GM23338 (cell line): Measurements from ENCODE around the gene AGBL4.

Experiments
- CREB1 ChIP-seq: fragments of 250-450 bp; sonication (Bioruptor Pico); IDR thresholded peaks from 2 replicates; pipeline ENCODE4 v1.5.0; 2020; ENCODE audit warnings: low read depth, mild to moderate bottlenecking, moderate library complexity
- CTCF ChIP-seq, 2 experiments: fragments of 200-600 bp in 1 of 2; sonication (generic) in 1 of 2; conservative IDR thresholded peaks; 2 replicates each; pipeline versions ENCODE4 v1.5.1 to v1.6.1; 2016 to 2017; ENCODE audit warnings: antibody characterized with exemption in 2 of 2, low read depth in 2 of 2, mild to moderate bottlenecking in 2 of 2, moderate library complexity in 1 of 2
- ETS1 ChIP-seq: IDR thresholded peaks from 2 replicates; pipeline ENCODE4 v1.6.1; 2016; ENCODE audit warnings: antibody characterized with exemption
- EZH2 ChIP-seq: fragments of 200-600 bp; sonication (generic); IDR thresholded peaks from one replicate; pipeline ENCODE4 v1.8.0; 2017; ENCODE audit warnings: antibody characterized with exemption, mild to moderate bottlenecking, low read depth; ENCODE audit not compliant: unreplicated experiment
- EZH2phosphoT487 ChIP-seq: fragments of 200-600 bp; sonication (generic); IDR thresholded peaks from one replicate; pipeline ENCODE4 v1.8.1; 2018; ENCODE audit warnings: antibody characterized with exemption; ENCODE audit not compliant: unreplicated experiment
- NANOG ChIP-seq: IDR thresholded peaks from 2 replicates; pipeline ENCODE4 v1.6.1; 2016; ENCODE audit warnings: antibody characterized with exemption, borderline replicate concordance
- POLR2AphosphoS5 ChIP-seq: IDR thresholded peaks from 2 replicates; pipeline ENCODE4 v1.6.1; 2016; ENCODE audit warnings: antibody characterized with exemption, low read depth
- STAT1 ChIP-seq: IDR thresholded peaks from one replicate; pipeline ENCODE4 v1.6.1; 2016; ENCODE audit warnings: antibody characterized with exemption; ENCODE audit not compliant: unreplicated experiment
- ZNF114 ChIP-seq: fragments of 250-450 bp; sonication (Bioruptor Pico); IDR thresholded peaks from 2 replicates; pipeline ENCODE4 v1.5.0; 2020; ENCODE audit warnings: mild to moderate bottlenecking, moderate library complexity
- ZNF331 ChIP-seq: fragments of 250-450 bp; sonication (Bioruptor Pico); IDR thresholded peaks from 2 replicates; pipeline ENCODE4 v1.5.0; 2020; ENCODE audit warnings: low read depth, mild to moderate bottlenecking, moderate library complexity
- TF ChIP-seq, protein P1 (sequence below): IDR thresholded peaks from one replicate; pipeline ENCODE4 v1.6.1; 2018; ENCODE audit warnings: antibody characterized with exemption; ENCODE audit not compliant: unreplicated experiment

- TF ChIP-seq CTCF (conservative IDR thresholded peaks at IDR 0.05; ENCODE audit: low read depth in 2 of 2) = no peak
- no peak for TF ChIP-seq EZH2phosphoT487
- TF ChIP-seq EZH2 = no peak
- TF ChIP-seq POLR2AphosphoS5 = no peak
- no peak for TF ChIP-seq ZNF331 (CRISPR knock-in tag)
- TF ChIP-seq, protein P1, sequence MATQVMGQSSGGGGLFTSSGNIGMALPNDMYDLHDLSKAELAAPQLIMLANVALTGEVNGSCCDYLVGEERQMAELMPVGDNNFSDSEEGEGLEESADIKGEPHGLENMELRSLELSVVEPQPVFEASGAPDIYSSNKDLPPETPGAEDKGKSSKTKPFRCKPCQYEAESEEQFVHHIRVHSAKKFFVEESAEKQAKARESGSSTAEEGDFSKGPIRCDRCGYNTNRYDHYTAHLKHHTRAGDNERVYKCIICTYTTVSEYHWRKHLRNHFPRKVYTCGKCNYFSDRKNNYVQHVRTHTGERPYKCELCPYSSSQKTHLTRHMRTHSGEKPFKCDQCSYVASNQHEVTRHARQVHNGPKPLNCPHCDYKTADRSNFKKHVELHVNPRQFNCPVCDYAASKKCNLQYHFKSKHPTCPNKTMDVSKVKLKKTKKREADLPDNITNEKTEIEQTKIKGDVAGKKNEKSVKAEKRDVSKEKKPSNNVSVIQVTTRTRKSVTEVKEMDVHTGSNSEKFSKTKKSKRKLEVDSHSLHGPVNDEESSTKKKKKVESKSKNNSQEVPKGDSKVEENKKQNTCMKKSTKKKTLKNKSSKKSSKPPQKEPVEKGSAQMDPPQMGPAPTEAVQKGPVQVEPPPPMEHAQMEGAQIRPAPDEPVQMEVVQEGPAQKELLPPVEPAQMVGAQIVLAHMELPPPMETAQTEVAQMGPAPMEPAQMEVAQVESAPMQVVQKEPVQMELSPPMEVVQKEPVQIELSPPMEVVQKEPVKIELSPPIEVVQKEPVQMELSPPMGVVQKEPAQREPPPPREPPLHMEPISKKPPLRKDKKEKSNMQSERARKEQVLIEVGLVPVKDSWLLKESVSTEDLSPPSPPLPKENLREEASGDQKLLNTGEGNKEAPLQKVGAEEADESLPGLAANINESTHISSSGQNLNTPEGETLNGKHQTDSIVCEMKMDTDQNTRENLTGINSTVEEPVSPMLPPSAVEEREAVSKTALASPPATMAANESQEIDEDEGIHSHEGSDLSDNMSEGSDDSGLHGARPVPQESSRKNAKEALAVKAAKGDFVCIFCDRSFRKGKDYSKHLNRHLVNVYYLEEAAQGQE = no peak
- TF ChIP-seq ETS1 = no peak
- TF ChIP-seq STAT1 = no peak
- TF ChIP-seq CREB1 = no peak
- TF ChIP-seq NANOG = no peak
- no peak for TF ChIP-seq ZNF114 (CRISPR knock-in tag)
Measured at GRCh38 chr1:48500541-48501450, 1523.0 kb downstream of the AGBL4 start.
